Measurements from ENCODE around the gene PTGR2.

- TF ChIP-seq CTCF (IDR thresholded peaks at IDR 0.05) (no peak), ZFX (IDR thresholded peaks at IDR 0.05; ENCODE audit: borderline replicate concordance) (no peak)
Observed at GRCh38 chr14:73865534-73866113, 14.0 kb downstream of the PTGR2 start.
